Gastrocnemius medialis (tissue), 4 donors: Measurements from ENCODE around the gene CRBN. TPM values are rescaled to one million over a fixed set of nuclear protein-coding genes. Genes with fewer than 3 reads are reported as not detected.

Experiments
- ATAC-seq, 2 donors: fragments of 150-250 bp; one replicate each; pipeline ENCODE4 v1.9.1; 2016
- DNase-seq, 2 donors: peaks; one replicate each; pipeline ENCODE4 v3.0.0-alpha.2; 2019
- H3K27ac ChIP-seq, 4 donors: fragments of 200-600 bp; sonication (generic); 1 replicate in 1 of 4; 2 replicates in 3 of 4; pipeline ENCODE4 v1.5.1; 2016 to 2018; ENCODE audit warnings: mild to moderate bottlenecking in 2 of 4, moderate library complexity in 1 of 4
- H3K27me3 ChIP-seq, 3 donors: fragments of 200-600 bp; sonication (generic) in 2 of 3; 1 replicate in 1 of 3; 2 replicates in 2 of 3; pipeline versions ENCODE4 v1.5.1 to v1.6.0; 2016 to 2019; ENCODE audit warnings: mild to moderate bottlenecking in 1 of 3, moderate library complexity in 1 of 3
- H3K36me3 ChIP-seq, 2 donors: fragments of 200-600 bp; sonication (generic) in 1 of 2; one replicate each; pipeline ENCODE4 v1.5.1; 2017 to 2018
- H3K4me1 ChIP-seq, 2 donors: fragments of 200-600 bp; sonication (generic) in 1 of 2; one replicate each; pipeline ENCODE4 v1.5.1; 2016 to 2017; ENCODE audit warnings: mild to moderate bottlenecking in 2 of 2
- H3K4me3 ChIP-seq, 4 donors: fragments of 200-600 bp; sonication (generic) in 3 of 4; 1 replicate in 1 of 4; 2 replicates in 3 of 4; pipeline ENCODE4 v1.5.1; 2016 to 2019; ENCODE audit warnings: mild to moderate bottlenecking in 2 of 4
- H3K9me3 ChIP-seq, 3 donors: fragments of 200-600 bp; sonication (generic) in 2 of 3; 1 replicate in 1 of 3; 2 replicates in 2 of 3; pipeline ENCODE4 v1.5.1; 2016 to 2019
- CTCF ChIP-seq, 5 experiments: fragments of 450-650 bp in 3 of 5; fragments of 200-600 bp in 2 of 5; sonication (generic) in 2 of 5; IDR thresholded peaks in 4 of 5; conservative IDR thresholded peaks in 1 of 5; 1 replicate in 4 of 5; 2 replicates in 1 of 5; pipeline ENCODE4 v1.5.1; 2016 to 2019; ENCODE audit warnings: antibody characterized with exemption in 5 of 5, mild to moderate bottlenecking in 3 of 5, moderate library complexity in 3 of 5
- POLR2A ChIP-seq, 2 donors: fragments of 450-650 bp; IDR thresholded peaks; one replicate each; pipeline ENCODE4 v1.6.1; 2017; ENCODE audit warnings: antibody characterized with exemption in 2 of 2, mild to moderate bottlenecking in 2 of 2, moderate library complexity in 2 of 2
- in situ Hi-C, 4 donors: fragments of 200-750 bp; cut with MboI; loops; one replicate each; pipeline versions ENCODE4 v1.15.0 to v1.8.0; 2017; ENCODE audit warnings: low sequenced_read_pairs in 4 of 4
- intact Hi-C: fragments of 100-400 bp; cut with DNase I; formaldehyde crosslinking; loops from one replicate; pipeline ENCODE4 v1.15.1; 2023; ENCODE audit warnings: low total_unique reads
- total RNA-seq, 4 donors: library from RNA; depleted of rRNA; stranded (reverse); fragments of >200 nt; gene quantifications; one replicate each; pipeline versions ENCODE4 v1.1.0 to v1.2.3, GENCODE V29; 2016

CRBN gene
- total RNA-seq, 4 donors from 2014 or later: 49.2 to 101 (median 84.9) TPM

GRCh38 chr3:3212781-3213440 lies 33.4 kb upstream of the CRBN start:
- in situ Hi-C loops (loop anchor here in 2 of 4 donors (10.0 to 25.0 kb wide), 2 partner anchors 799 to 1072 kb away; no protein-coding TSS in a partner anchor), intact Hi-C loops (no loop called here)
- no peaks in the 10 kb centered on the region for H3K4me1 ChIP-seq
- no peaks in the 10 kb centered on the region for H3K27me3 ChIP-seq
- no peaks in the 10 kb centered on the region for H3K36me3 ChIP-seq
- no peak overlapping the region for H3K4me3 ChIP-seq
- no peak for DNase-seq
- H3K9me3 ChIP-seq: no peaks in the 10 kb centered on the region
- no peak for TF ChIP-seq CTCF (IDR thresholded peaks at IDR 0.05 in 4 of 5, conservative IDR thresholded peaks at IDR 0.05 in 1 of 5)
- H3K27ac ChIP-seq: no peak overlapping the region
- ATAC-seq: no peak

- DNase-seq (no peak), ATAC-seq (no peak)
- H3K4me3 ChIP-seq: no peak overlapping the region
- no peaks in the 10 kb centered on the region for H3K27me3 ChIP-seq
- intact Hi-C loops: no loop called here
- TF ChIP-seq POLR2A (IDR thresholded peaks at IDR 0.05) (no peak), CTCF (IDR thresholded peaks at IDR 0.05 in 4 of 5, conservative IDR thresholded peaks at IDR 0.05 in 1 of 5) (no peak)
- in situ Hi-C loops: loop anchor here (10.0 to 25.0 kb wide), 3 partner anchors 803 to 1075 kb away; no protein-coding TSS in a partner anchor
- H3K27ac ChIP-seq: no peak overlapping the region
- no peaks in the 10 kb centered on the region for H3K9me3 ChIP-seq
- no peaks in the 10 kb centered on the region for H3K36me3 ChIP-seq
- H3K4me1 ChIP-seq: no peaks in the 10 kb centered on the region
These were observed 30.2 kb upstream of the CRBN start for GRCh38 chr3:3209714-3210113.

- H3K9me3 ChIP-seq: no peaks in the 10 kb centered on the region
These were observed 29.6 kb upstream of the CRBN start for GRCh38 chr3:3209057-3209456.

GRCh38 chr3:3201611-3202010 lies 22.1 kb upstream of the CRBN start:
- H3K9me3 ChIP-seq: no peaks in the 10 kb centered on the region
- no peak overlapping the region for H3K4me3 ChIP-seq
- in situ Hi-C loops (loop anchor here in 3 of 4 donors (10.0 to 25.0 kb wide), 3 partner anchors 811 to 1083 kb away; no protein-coding TSS in a partner anchor), intact Hi-C loops (loop anchor here (2.0 kb wide), 1 partner anchor 1089 kb away; no protein-coding TSS in a partner anchor)
- no peaks in the 10 kb centered on the region for H3K27me3 ChIP-seq
- no peak overlapping the region for H3K27ac ChIP-seq
- no peaks in the 10 kb centered on the region for H3K36me3 ChIP-seq
- TF ChIP-seq POLR2A (IDR thresholded peaks at IDR 0.05) (no peak), CTCF (IDR thresholded peaks at IDR 0.05 in 4 of 5, conservative IDR thresholded peaks at IDR 0.05 in 1 of 5) (no peak)
- no peaks in the 10 kb centered on the region for H3K4me1 ChIP-seq
- ATAC-seq (no peak), DNase-seq (no peak)

More at GRCh38 chr3:3209057-3209456, 29.6 kb upstream of the CRBN start:
- H3K27ac ChIP-seq: no peak overlapping the region
- H3K36me3 ChIP-seq: no peaks in the 10 kb centered on the region
- no peaks in the 10 kb centered on the region for H3K27me3 ChIP-seq
- H3K4me3 ChIP-seq: no peak overlapping the region
- H3K4me1 ChIP-seq: no peaks in the 10 kb centered on the region
- ATAC-seq: no peak
- TF ChIP-seq POLR2A (IDR thresholded peaks at IDR 0.05) (no peak), CTCF (IDR thresholded peaks at IDR 0.05 in 4 of 5, conservative IDR thresholded peaks at IDR 0.05 in 1 of 5) (no peak)
- no peak for DNase-seq
- intact Hi-C loops: no loop called here
- in situ Hi-C loops: loop anchor here in 3 of 4 donors (10.0 to 25.0 kb wide), 3 partner anchors 803 to 1076 kb away; no protein-coding TSS in a partner anchor
